ENCODE data around the gene C1QTNF5.

C1QTNF5 gene

DNA sequence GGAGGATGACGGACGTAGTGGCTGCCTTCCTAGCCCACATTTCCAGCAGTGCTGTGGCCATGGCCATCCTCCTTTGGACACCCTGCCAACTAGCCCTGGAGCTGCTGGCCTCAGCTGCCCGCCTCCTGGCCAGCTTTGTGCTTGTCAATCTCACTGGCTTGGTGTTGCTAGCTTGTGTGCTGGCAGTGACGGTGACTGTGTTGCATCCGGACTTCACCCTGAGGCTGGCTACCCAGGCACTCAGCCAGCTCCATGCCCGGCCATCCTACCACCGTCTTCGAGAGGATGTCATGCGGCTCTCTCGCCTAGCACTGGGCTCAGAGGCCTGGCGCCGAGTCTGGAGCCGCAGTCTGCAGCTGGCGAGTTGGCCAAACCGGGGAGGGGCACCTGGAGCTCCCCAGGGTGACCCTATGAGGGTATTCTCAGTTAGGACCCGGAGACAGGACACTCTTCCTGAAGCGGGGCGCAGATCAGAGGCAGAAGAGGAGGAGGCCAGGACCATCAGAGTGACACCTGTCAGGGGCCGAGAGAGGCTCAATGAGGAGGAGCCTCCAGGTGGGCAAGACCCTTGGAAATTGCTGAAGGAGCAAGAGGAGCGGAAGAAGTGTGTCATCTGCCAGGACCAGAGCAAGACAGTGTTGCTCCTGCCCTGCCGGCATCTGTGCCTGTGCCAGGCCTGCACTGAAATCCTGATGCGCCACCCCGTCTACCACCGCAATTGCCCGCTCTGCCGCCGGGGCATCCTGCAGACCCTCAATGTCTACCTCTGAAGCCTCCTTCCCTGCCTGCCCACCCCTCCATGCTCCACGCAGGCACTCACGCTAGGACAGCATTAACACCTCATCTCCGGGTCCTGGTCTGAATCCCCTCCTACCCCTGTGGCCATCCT is 4.8 kb downstream of the C1QTNF5 start:
- no peak for DNase-seq

DNA sequence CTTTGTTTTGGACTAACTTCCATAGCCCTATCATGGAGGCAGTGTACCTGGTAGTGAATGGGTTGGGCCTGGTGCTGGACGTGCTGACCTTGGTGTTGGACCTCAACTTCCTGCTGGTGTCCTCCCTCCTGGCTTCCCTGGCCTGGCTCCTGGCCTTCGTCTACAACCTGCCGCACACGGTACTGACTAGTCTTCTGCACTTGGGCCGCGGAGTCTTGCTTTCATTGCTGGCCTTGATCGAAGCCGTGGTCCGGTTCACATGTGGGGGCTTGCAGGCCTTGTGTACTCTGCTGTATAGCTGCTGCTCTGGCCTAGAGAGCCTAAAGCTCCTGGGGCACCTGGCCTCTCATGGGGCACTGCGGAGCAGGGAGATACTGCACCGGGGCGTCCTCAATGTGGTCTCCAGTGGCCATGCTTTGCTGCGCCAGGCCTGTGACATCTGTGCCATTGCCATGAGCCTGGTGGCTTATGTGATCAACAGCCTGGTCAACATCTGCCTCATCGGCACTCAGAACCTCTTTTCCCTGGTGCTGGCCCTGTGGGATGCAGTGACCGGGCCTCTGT is 5.5 kb downstream of the C1QTNF5 start:
- DNase-seq: no peak

DNA sequence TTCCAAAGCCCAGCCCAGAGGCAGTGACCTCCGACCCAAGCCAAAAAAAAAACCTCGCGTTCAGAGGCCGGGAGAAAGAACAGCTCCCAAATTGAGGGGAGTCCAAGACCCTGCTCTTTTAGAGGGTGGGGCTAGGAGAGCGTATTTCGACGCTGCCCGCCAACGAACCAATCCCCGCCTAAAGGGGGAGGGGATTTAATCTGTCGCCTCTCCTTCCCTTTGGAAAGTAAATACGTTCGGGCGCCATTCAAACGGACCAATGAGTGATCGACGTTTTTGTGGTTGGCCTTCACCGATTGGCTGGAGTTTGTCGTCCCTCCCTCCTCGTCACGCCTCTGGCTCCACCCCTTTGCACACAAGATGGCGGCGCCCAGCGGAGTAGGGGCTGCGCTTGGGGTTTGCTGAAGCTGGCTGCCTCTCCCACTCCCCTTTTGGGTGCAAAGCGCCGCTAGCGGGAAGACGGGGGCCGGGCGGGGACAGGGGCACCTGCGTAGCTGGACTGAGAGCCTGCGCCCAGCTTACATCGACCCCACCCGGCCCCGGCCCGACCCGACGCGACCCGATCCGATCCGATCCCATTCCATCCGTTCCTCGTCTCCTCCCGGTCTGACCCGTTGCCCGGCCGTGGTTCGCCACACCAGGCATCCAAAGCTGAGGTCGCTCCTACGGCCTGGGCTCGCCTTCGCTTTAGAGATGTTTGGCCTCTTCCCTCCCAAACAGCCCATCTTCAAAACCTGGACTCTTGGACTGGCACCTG is 6.3 kb downstream of the C1QTNF5 start, which contains the start of gene RNF26:
RNF26 (plus strand) TSS at position 354 of the 757 bp plus-strand sequence. CDS start 596 bp downstream, outside the sequence.
- peak; percentile 63 for DNase-seq

DNA sequence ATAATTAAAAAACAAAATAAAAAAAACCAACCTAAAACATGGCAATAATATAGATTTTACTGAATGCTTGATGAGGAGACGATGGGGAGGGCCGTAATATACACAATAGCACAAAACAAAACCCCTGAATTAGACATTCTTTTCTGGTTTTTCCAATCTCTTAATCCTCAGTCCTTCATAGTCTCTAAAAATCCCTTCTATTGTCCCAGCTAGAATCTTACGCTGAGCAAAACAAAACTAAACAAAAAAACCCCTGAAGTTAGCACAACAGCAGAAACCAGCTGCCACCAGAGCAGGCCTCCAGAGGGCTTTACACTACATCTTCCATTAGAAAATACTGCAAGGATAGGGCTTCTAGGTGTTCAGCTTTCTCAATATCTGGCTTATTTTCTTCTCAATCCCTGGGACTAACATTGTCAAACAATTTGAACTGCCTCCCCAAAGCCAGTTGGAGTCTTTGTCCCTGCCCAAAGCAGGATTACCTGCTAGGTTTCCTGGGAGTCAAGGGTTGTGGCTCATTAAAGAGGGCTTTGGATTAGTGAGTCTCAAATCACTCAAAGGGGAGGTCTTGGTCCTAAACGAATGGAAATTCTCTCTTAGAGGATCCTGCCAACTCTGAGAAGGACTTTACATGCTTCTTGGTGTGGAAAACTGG is 8.4 kb downstream of the C1QTNF5 start:
- DNase-seq: no peak

DNA sequence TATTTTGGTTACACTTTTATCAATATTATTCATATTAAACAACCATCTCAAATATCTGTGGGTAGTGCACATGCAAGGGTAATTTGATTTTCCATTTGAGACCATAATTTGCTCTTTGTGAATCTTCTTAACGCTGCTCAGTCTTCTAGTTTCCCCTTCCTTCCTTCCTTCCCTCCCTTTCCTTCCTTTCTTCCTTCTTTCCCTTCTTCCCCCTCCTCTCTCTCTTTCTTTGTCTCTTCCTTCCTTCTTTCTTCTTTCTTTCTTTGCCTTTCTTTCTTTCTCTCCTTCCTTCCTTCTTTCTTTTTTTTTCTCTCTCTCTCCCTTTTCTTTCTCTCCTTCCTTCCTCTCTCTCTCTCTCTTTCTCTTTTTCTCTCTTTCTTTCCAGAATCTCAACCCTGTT is 10.4 kb downstream of the C1QTNF5 start:
- DNase-seq: no peak

DNA sequence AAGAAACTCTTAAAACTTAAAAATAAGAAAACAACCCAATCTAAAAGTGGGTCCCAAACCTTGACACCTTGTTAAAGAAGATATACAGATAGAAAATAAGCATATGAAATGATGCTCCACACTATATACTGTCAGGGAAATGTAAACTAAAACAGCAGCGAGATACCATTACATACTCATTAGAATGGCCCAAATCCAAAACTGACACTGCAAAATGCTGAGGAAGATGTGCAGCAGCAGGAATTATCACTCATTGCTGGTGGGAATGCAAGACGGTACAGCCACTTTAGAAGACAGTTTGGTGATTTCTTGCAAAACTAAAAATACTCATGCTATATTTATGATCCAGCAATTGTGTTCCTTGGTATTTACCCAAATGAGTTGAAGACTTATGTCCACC is 11.4 kb downstream of the C1QTNF5 start:
- DNase-seq: no peak

DNA sequence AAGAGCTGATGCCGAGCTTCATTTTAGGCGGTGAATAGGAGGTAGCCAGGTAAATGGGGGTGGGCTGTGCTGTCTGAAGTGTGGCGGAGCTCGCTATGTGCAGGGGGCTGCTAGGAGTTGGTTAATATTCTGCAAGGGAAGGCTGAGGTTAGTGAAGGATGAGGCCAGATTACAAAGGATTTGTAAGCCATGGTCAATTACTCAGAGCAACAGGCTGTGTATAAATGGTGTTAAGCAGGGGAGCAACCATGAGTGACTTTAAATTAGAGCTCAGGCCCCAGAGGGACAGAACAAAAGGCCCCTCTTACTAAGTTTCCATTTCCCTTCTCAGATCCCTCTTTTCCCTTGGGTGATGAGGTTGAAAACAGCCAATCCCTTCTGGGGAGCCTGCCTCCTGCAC is 16.5 kb downstream of the C1QTNF5 start:
- DNase-seq: no peak

DNA sequence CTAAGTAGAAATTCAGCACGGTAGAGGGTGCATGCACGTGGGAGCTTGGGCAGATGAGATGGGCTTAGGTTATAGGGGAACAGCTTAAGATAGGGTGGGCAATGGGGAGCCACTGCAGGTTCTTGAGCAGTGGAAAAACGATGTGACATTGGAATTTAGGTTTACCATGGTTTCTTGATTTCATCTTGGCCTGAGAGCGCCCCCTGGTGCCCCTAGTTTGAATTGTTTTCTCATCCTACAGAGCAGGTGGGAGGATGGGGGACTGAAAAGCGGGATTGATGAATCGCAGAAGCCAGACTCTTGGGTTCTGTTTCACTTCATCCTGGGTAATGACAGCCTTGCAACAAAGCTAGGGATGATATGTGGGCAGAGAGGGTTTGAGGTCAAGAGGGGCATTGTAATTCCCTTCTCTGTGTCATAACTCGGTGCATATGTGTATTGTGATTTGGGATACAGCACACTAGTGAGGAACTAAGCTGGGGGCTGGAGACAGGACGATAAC is 17.1 kb downstream of the C1QTNF5 start:
- DNase-seq: no peak

DNA sequence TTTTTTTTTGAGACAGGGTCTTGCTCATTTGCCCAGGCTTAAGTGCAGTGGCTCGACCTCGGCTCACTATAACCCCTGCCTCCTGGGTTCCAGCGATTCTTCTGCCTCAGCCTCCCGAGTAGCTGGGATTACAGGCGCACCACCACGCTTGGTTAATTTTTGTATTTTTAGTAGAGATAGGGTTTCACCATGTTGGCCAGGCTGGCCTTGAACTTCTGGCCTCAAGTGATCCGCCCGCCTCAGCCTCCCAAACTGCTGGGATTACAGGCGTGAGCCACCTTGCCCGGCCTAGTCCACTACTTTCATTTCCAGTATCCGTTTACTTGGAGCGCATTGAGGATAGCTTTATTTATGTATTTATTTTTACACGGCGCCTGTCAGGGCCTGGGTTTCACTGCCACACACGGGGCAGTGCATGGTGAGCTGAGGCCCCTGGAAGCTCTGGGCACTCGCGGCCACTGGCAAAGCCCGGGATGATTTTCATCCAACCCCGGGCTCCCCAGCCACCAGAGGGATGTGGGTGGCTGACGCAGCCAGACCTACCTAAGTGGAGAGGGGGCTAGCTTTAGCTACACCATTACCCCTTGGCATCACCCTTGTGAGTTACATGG is 17.7 kb downstream of the C1QTNF5 start:
- DNase-seq: no peak

DNA sequence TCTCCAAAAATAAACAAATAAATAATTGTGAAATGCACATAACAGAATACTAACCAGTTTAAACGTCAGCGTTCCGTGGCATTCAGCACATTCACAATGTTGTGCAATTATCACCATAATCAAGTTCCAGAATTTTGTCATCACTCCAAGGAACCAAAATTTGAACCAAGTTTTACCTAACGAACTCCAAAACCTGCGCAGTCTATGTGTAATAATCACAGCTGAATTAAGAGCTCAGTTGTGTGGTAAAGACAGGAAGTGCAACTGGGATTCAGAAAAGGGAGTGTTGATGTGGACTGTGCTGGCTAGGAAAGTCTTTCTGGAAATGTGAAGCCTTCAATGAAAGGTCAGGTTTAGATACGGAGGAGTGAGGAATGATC is 18.3 kb downstream of the C1QTNF5 start:
- DNase-seq: no peak

DNA sequence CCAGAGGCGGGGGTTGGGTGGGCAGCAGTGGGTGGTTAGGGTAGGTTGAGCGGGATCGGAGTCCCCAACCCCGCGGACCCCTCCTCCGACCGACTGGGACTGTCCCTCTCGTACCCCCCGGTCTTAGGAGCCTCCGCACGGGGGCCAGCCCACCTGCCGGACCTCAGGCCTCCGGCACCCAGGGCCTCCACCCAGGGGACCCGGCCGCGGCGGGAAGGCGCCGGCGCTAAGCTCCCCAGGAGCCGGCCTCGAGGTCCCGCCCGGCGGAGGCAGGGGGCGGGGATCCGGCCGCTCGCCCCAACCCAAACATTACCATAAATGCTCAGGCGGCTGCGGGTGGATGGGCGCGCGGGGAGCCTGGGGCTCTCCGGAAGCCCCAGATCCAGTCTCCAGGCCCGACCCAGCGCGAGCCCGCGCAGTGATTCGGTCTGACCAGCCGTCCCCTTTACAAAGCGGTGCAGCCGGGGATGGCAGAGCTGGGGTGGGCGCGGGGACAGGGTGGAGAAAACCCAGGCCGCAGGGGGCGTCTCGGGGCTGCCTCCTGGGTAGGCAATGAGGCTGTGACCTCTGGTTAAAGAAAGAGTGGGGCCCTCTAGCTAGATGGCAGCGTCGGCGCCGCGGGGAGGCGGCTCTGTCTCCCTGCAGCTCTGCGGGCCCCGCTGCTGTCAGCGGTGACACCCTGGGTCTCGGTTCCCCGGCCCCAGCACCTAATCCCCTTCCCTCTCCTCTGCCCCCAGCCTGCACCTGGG is 19.7 kb downstream of the C1QTNF5 start:
- no peak for DNase-seq

DNA sequence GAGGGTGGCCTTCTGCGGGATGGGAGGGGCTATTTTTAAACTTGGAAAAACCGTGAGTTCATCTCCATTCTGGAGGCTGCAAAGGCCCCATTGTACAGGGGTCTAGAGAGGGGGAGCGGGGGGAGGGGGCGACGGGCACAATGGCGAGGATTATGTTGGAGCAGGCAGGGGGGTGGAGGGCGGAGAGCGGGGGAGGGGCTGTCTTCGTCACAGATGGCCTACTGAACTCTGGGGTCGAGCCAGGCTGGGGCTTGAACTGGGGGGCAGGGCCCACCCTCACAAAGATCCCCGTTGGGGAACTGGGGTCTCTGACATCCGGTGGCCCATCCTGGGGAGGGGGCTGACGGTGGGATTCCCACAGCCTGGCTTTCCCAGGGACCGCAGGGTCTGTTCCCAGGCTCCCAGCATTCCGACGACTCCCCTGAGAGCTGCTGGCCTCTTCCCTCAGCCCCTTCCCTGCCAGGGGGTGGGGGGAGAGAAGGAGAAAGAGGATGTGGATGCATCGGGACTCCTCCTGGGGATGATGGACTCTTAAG is 20.4 kb downstream of the C1QTNF5 start:
- no peak for DNase-seq

DNA sequence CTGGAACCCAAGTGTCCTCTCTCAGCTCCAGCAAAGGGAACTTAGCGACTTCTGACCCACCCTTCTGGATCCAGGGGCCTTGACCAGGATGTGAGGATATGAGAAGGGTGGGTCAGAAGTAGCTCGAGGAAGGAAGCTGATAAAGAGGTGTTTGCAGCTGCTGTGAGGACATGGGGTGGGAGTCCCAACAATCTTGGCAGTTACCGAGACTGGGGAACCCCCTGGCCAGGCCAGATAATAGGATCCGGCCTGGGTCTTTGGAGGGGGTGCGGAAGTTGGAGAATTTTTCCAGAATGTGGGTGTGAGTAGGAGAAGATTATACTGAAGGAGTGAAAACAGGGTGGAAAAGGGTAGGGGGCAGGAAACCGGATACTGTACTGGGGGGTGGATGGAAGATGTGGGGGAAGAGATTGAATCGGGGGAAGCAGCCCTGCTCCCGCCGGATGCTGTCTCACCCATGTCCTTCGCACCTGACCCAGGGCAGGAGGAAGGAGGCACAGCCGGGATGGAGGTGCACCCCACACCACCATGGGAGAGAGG is 20.9 kb downstream of the C1QTNF5 start:
- no peak for DNase-seq

DNA sequence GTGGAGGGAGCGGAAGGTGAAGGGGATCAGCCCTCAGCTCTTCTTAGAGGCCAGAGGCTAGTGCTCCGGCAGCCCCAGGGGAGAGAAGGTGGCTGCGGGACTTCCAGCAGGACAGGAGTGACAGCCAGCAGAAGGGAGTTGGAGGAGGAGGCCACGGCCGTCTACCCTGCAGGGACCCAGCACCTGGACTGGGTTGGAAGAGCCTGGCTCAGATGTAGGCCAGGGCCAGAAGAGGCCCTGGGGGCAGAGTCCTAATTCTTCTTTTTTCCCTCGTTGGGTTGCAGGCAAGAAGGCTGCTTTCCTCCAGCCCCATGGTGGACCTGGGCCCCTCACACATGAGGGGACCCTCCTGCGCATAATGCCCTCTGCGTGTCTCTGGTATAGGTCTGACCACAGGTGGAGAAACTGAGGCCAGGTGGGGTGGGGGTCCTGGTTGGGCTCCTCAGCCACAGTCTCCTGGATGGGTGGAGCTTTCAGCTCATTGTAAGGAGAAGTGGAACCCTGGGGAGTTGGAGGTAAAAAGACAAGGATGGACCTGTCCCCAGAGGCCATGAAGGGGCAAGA is 21.5 kb downstream of the C1QTNF5 start:
- no peak for DNase-seq

DNA sequence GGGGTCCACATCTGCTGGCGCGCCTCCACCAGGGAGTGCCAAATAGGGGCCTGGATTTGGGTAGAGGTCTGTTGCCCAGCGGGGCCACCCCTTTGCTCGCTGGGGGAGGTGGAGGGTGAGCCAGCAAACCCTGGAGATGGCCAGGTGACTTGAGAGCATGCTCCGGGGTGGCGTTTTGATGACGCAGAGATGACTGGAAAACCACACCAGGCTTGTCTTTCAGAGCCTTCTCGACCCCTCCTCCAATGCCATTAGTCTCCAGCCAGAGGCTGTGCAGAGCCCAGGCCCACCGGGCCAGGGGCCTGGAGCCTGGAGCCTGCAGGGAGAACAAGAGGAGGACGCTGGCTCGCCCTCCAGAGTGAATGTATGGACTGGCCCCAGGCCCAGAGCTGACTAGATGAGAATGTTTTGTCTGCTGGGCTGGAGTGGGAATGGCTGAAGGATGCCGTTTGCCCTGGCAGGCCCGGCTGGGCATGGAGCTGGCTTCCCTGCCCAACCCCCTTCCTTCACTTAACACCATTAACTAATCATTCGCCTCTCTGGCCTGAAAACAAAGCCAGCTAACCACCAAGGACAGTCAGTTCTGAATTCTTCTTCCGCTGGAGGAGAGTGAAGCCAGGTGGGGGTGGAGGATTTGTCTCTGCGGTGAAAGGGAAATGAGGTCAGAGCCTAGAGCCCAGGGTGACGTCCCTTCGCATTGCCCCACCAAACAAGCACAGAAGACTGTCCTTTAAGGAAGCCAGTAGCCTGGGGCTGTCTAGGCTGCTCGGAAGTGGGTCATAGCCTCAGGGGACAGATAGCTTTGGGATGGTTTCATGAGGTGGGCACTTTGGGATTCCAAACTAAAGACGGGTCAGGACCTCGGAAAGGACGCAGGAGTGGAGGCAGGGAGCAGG is 22.2 kb downstream of the C1QTNF5 start:
- no peak for DNase-seq

DNA sequence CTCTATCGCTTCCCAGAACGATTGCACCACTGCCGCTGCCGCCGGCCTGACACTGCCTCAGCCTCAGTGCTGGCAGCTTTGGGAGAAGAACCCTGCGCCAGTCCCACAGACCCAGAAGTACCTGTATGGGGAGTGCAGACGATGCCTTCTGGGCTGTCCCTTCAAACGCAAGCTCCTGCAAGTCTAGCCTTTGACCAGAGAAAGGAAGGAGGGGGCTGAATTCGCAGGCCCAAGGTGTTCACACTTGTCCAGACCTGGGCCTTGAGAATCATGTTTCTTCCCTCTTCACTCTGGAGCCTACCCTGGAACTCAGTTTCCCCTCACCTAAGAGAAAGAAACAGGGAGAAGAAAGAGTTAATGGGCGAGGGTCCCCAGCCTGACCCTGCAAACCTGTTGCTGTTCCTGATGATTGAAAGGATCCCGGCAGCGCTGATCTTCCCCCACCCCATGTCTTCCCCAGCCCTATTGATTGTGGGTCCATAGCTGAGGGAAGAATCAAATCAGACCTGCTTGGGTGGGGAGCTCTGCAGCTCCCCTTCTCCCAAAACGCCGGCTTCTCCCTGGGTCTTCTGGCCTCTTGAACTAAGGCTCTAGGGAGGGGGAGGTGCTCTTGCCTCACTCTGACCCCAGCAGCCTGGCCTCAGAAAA is 23.0 kb downstream of the C1QTNF5 start:
- DNase-seq: no peak

DNA sequence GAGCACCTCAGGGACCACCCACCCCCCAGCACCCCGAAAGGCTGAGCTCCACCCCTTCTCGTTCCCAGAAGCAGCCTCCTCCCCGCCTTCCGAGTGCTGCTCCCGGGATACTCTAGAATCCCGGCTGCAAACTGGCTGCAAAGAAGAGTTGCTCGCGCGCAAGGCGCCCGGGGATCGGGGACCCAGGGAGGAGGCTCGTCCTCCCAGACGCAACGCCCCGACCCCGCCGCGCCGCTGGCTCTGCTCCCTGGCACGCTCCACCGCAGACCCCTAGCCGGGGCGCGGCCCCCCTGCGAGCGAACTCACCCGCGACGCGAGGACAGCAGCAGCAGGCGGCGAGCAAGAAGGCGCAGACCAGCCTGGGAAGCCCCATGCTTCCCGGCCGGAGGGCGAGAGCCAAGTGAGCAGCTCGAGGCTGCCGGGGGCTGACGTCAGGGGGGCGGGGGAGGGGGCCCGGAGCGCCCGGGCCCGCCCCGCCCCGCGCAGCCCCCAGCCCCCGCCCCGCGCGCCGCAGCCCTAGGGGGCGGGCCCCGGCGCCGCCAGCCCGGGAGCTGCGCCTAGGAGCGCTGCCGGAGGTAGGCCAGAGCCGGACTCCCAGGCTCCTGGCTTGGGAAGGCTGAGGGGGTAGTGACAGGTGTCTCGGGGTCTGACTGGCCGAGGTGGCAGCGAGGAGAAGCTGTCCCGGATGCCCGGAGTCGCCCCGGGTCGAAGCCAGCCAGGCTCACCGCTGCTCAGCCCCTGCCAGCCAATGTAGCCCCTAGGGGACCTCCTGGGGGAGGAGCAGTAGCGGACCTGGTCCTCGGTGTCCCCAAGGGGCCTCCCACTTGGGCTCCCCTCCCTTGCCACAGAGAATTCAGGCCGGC is 23.7 kb downstream of the C1QTNF5 start, which contains the start of gene MCAM:
MCAM (minus strand) TSS at position 402 of the 863 bp plus-strand sequence; CDS start at position 373, 29 bp downstream.
- no peak for DNase-seq
